ENCODE results near the gene NTSR2.

Gene NTSR2

GRCh38 chr2:11717623-11718022, 47.6 kb upstream of the NTSR2 start:
- DNase-seq: no peak
- no peaks in the 10 kb centered on the region for H4K20me1 ChIP-seq (ENCODE audit: insufficient read depth, low read length)

DNA sequence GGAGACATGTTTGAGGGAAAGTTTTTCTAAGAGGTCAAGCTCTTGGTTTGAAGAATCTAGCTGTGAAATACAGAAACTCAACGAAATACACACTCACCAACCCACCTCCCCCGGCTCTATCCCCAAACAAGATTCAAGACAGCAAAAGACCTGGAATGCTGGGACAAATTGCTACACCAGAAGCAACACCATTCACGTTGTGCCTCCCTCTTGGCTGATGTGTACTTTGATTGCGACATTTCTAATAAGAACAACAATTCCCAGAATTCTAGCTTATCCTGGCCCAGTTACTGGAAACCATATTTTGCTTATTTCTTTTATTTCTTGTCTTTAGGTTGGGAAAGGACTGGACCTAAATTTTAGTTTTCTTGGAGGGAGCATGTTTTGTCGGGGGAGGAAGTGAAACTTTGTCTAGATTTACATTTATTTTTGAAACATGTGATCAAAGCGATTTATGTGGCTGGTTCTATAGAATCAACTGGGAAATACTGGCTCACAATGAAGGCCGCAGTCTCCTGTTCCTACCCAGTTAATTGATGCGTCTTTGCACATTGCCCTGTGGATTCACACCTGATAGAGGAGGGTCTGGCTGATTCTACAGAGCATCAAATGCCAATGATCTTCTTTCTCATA, 46.8 kb upstream of the NTSR2 start:
- H3K27ac ChIP-seq (ENCODE audit: low read length): no peak overlapping the region
- no peak overlapping the region for H3K4me2 ChIP-seq (ENCODE audit: low read depth, low read length)
- no peaks in the 10 kb centered on the region for H3K9me3 ChIP-seq (replicated peaks; ENCODE audit: insufficient read depth, low read length)
- H3K9ac ChIP-seq (ENCODE audit: low read length): no peak overlapping the region
- no peak overlapping the region for H3K4me3 ChIP-seq (ENCODE audit: low read length)
- H2AFZ ChIP-seq (ENCODE audit: low read length): no peak overlapping the region
- no peaks in the 10 kb centered on the region for H3F3A ChIP-seq (ENCODE audit: insufficient read depth, low read length)
- H3K27me3 ChIP-seq (replicated peaks; ENCODE audit: insufficient read depth, low read length): no peaks in the 10 kb centered on the region
- no peaks in the 10 kb centered on the region for H4K20me1 ChIP-seq (ENCODE audit: insufficient read depth, low read length)
- no peaks in the 10 kb centered on the region for H3K9me2 ChIP-seq (replicated peaks; ENCODE audit: insufficient read depth, low read length)
- no peaks in the 10 kb centered on the region; the same call in 1 of the 2 replicates for H3K4me1 ChIP-seq (ENCODE audit: low read length)
- no peaks in the 10 kb centered on the region for H3K36me3 ChIP-seq (replicated peaks; ENCODE audit: insufficient read depth, low read length)
- TF ChIP-seq CTCF (IDR thresholded peaks at IDR 0.05; ENCODE audit: low read length) (no peak), EZH2 (optimal IDR thresholded peaks at IDR 0.05; ENCODE audit: low read depth, low read length) (no peak), EZH2phosphoT487 (IDR thresholded peaks at IDR 0.05; ENCODE audit: low read length) (no peak)
- no peak for DNase-seq
- H3K79me2 ChIP-seq (ENCODE audit: low read length): no peaks in the 10 kb centered on the region

More at GRCh38 chr2:11717623-11718022, 47.6 kb upstream of the NTSR2 start:
- Histone ChIP-seq H3K9me3 (replicated peaks; ENCODE audit: insufficient read depth, low read length) (no peaks in the 10 kb centered on the region), H3K4me3 (ENCODE audit: low read length) (no peak overlapping the region), H3K79me2 (ENCODE audit: low read length) (no peaks in the 10 kb centered on the region), H3K36me3 (replicated peaks; ENCODE audit: insufficient read depth, low read length) (no peaks in the 10 kb centered on the region), H2AFZ (ENCODE audit: low read length) (no peak overlapping the region), H3K27me3 (replicated peaks; ENCODE audit: insufficient read depth, low read length) (no peaks in the 10 kb centered on the region), H3K4me1 (ENCODE audit: low read length) (no peaks in the 10 kb centered on the region; the same call in 1 of the 2 replicates), H3K4me2 (ENCODE audit: low read depth, low read length) (no peak overlapping the region), H3F3A (ENCODE audit: insufficient read depth, low read length) (no peaks in the 10 kb centered on the region), H3K27ac (ENCODE audit: low read length) (no peak overlapping the region), H3K9ac (ENCODE audit: low read length) (no peak overlapping the region), H3K9me2 (replicated peaks; ENCODE audit: insufficient read depth, low read length) (no peaks in the 10 kb centered on the region)
- TF ChIP-seq CTCF (IDR thresholded peaks at IDR 0.05; ENCODE audit: low read length) (no peak), EZH2 (optimal IDR thresholded peaks at IDR 0.05; ENCODE audit: low read depth, low read length) (no peak), EZH2phosphoT487 (IDR thresholded peaks at IDR 0.05; ENCODE audit: low read length) (no peak)

- no peaks in the 10 kb centered on the region for H3K79me2 ChIP-seq (ENCODE audit: low read length)
- no peak overlapping the region for H3K27ac ChIP-seq (ENCODE audit: low read length)
- no peak overlapping the region for H3K4me3 ChIP-seq (ENCODE audit: low read length)
- H2AFZ ChIP-seq (ENCODE audit: low read length): no peak overlapping the region
- H3K27me3 ChIP-seq (replicated peaks; ENCODE audit: insufficient read depth, low read length): no peaks in the 10 kb centered on the region
- H3K36me3 ChIP-seq (replicated peaks; ENCODE audit: insufficient read depth, low read length): no peaks in the 10 kb centered on the region
- H4K20me1 ChIP-seq (ENCODE audit: insufficient read depth, low read length): no peaks in the 10 kb centered on the region
- H3K4me1 ChIP-seq (ENCODE audit: low read length): no peaks in the 10 kb centered on the region; the same call in 1 of the 2 replicates
- no peak for DNase-seq
- H3K9me2 ChIP-seq (replicated peaks; ENCODE audit: insufficient read depth, low read length): no peaks in the 10 kb centered on the region
- H3K9ac ChIP-seq (ENCODE audit: low read length): no peak overlapping the region
- no peak for TF ChIP-seq EZH2phosphoT487 (IDR thresholded peaks at IDR 0.05; ENCODE audit: low read length)
- TF ChIP-seq CTCF (IDR thresholded peaks at IDR 0.05; ENCODE audit: low read length): no peak
- no peak for TF ChIP-seq EZH2 (optimal IDR thresholded peaks at IDR 0.05; ENCODE audit: low read depth, low read length)
- no peaks in the 10 kb centered on the region for H3K9me3 ChIP-seq (replicated peaks; ENCODE audit: insufficient read depth, low read length)
- no peaks in the 10 kb centered on the region for H3F3A ChIP-seq (ENCODE audit: insufficient read depth, low read length)
- no peak overlapping the region for H3K4me2 ChIP-seq (ENCODE audit: low read depth, low read length)
These were observed 46.1 kb upstream of the NTSR2 start for GRCh38 chr2:11715987-11716652.

Measured in MM.1S (cell line).